RWPE2 (cell line): Measurements from ENCODE around the gene GKN1.

Experiments used
- ATAC-seq: fragments of 200-7000 bp; cut with Tn5 transposase; 3 replicates; pipeline ENCODE4 v1.9.1; 2021; ENCODE audit warnings: low read depth
- DNase-seq: peaks from one replicate; pipeline ENCODE4 v3.0.0-alpha.2; 2020; ENCODE audit warnings: low spot score
- H3K27ac ChIP-seq: fragments of 450-650 bp; 2 replicates; pipeline ENCODE4 v1.5.1; 2017; ENCODE audit warnings: mild to moderate bottlenecking; ENCODE audit not compliant: poor library complexity, severe bottlenecking
- H3K27me3 ChIP-seq: fragments of 250-450 bp; sonication (Bioruptor Pico); 2 replicates; pipeline ENCODE4 v1.5.1; 2021; ENCODE audit warnings: mild to moderate bottlenecking, moderate library complexity; ENCODE audit not compliant: insufficient read depth, poor library complexity, severe bottlenecking
- H3K36me3 ChIP-seq: fragments of 250-450 bp; sonication (Bioruptor Pico); 2 replicates; pipeline ENCODE4 v1.5.1; 2020; ENCODE audit warnings: low read depth, mild to moderate bottlenecking, moderate library complexity
- H3K4me1 ChIP-seq: fragments of 250-450 bp; sonication (Bioruptor Pico); 2 replicates; pipeline ENCODE4 v1.5.1; 2021; ENCODE audit warnings: mild to moderate bottlenecking, moderate library complexity; ENCODE audit not compliant: insufficient read depth, poor library complexity, severe bottlenecking
- H3K4me3 ChIP-seq: fragments of 250-450 bp; sonication (Bioruptor Pico); 2 replicates; pipeline ENCODE4 v1.5.1; 2021; ENCODE audit warnings: mild to moderate bottlenecking, moderate library complexity; ENCODE audit not compliant: severe bottlenecking
- H3K9me3 ChIP-seq: fragments of 250-450 bp; sonication (Bioruptor Pico); 2 replicates; pipeline ENCODE4 v1.5.1; 2021; ENCODE audit warnings: mild to moderate bottlenecking, moderate library complexity; ENCODE audit not compliant: severe bottlenecking
- TF ChIP-seq, protein P1 (sequence below): fragments of 450-650 bp; IDR thresholded peaks from one replicate; pipeline ENCODE4 v1.5.1; 2017; ENCODE audit warnings: mild to moderate bottlenecking, moderate library complexity; ENCODE audit not compliant: poor library complexity, severe bottlenecking

Gene GKN1

DNA sequence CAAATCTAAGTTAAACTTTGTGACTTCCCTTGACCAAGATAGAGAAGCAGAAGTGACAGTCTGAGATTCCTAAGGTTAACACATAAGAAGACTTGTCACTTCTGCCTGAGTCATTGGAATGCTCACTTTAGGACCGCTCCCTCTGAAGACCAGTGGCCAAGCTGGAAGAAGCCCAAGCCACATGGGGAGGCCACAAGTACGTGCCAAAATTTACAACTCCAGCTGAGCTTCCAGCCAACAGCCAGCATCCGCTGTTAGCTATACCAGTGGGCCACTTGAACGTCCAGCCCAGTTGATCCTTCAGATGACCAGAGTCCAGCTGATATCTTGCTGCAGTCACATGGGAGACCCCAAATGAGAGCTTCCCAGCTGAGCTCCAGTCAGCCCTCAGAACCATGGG, 20.4 kb downstream of the GKN1 start:
- H3K27ac ChIP-seq, result no peak overlapping the region
- H3K27me3 ChIP-seq, result no peaks in the 10 kb centered on the region
- no peak for DNase-seq
- no peaks in the 10 kb centered on the region for H3K4me1 ChIP-seq
- TF ChIP-seq, protein P1, sequence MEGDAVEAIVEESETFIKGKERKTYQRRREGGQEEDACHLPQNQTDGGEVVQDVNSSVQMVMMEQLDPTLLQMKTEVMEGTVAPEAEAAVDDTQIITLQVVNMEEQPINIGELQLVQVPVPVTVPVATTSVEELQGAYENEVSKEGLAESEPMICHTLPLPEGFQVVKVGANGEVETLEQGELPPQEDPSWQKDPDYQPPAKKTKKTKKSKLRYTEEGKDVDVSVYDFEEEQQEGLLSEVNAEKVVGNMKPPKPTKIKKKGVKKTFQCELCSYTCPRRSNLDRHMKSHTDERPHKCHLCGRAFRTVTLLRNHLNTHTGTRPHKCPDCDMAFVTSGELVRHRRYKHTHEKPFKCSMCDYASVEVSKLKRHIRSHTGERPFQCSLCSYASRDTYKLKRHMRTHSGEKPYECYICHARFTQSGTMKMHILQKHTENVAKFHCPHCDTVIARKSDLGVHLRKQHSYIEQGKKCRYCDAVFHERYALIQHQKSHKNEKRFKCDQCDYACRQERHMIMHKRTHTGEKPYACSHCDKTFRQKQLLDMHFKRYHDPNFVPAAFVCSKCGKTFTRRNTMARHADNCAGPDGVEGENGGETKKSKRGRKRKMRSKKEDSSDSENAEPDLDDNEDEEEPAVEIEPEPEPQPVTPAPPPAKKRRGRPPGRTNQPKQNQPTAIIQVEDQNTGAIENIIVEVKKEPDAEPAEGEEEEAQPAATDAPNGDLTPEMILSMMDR, result no peak
- H3K9me3 ChIP-seq, result no peaks in the 10 kb centered on the region
- no peak overlapping the region for H3K4me3 ChIP-seq
- no peak for ATAC-seq
- no peaks in the 10 kb centered on the region for H3K36me3 ChIP-seq

DNA sequence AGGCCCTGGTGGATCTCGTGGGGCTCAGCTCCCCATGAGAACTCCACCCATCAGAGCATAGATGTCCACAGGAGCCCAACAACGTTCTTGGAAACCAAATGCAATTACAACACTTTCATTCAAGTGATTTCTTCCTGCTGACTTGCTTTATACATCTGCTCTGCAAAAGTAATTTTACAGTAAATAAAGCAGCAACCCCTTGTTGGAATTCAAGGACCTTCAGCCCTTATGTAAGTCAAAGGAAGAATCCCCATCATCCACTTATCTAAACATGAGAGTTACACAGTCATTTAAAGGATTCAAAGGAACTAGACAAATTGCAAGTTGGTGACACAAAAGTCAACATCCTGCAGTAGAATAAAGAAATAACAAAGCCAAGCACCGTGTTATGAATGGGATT, 21.5 kb downstream of the GKN1 start:
- no peaks in the 10 kb centered on the region for H3K4me1 ChIP-seq
- no peak overlapping the region for H3K27ac ChIP-seq
- H3K36me3 ChIP-seq, result no peaks in the 10 kb centered on the region
- ATAC-seq (no peak), DNase-seq (no peak)
- H3K4me3 ChIP-seq, result no peak overlapping the region
- no peaks in the 10 kb centered on the region for H3K9me3 ChIP-seq
- no peaks in the 10 kb centered on the region for H3K27me3 ChIP-seq
- TF ChIP-seq, protein P1, result no peak

DNA sequence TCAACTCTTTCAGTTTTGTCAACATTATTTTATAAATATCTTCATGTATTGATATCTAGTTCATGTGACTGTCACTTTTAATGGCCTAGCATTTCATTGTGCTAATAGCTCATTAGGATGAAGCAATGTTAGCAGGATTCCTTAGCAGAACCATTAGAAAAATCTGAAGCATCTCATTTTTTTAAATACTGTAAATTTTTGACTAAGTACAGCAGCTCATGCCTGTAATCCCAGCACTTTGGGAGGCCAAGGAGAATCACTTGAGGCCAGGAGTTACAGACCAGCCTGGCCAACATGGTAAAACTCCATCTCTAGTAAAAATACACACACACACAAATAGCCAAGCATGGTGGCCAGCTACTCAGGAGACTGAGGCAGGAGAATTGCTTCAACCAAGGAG, 23.0 kb downstream of the GKN1 start:
- no peak overlapping the region for H3K27ac ChIP-seq
- ATAC-seq, result no peak
- H3K4me1 ChIP-seq, result no peaks in the 10 kb centered on the region
- no peak for DNase-seq
- H3K9me3 ChIP-seq, result peaks cover 5% of the 10 kb centered on the region
- no peaks in the 10 kb centered on the region for H3K27me3 ChIP-seq
- H3K4me3 ChIP-seq, result no peak overlapping the region
- TF ChIP-seq, protein P1, result no peak
- no peaks in the 10 kb centered on the region for H3K36me3 ChIP-seq

DNA sequence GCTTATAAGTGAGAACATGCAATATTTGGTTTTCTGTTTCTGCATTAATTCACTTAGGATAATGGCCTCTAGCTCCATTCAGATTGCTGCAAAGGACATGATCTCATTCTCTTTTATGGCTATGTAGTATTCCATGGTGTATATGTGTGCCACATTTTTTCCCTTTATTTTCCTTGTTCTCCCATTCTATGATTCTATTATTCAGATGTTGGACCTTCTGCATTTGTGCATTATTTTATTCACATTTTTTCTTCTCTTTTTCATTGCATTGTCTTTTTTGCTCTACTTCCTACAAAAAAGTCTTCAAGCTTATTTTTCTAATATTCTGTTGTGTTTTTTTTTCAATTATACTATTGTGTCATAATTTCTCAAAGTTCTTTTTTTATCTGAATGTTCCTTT, 27.4 kb downstream of the GKN1 start:
- no peaks in the 10 kb centered on the region for H3K36me3 ChIP-seq
- no peaks in the 10 kb centered on the region for H3K4me1 ChIP-seq
- no peaks in the 10 kb centered on the region for H3K27me3 ChIP-seq
- TF ChIP-seq, protein P1, result no peak
- ATAC-seq (no peak), DNase-seq (no peak)
- H3K4me3 ChIP-seq, result no peak overlapping the region
- H3K9me3 ChIP-seq, result peaks cover 5% of the 10 kb centered on the region
- H3K27ac ChIP-seq, result no peak overlapping the region

- H3K27ac ChIP-seq, result no peak overlapping the region
- DNase-seq (no peak), ATAC-seq (no peak)
- H3K9me3 ChIP-seq, result peaks cover 5% of the 10 kb centered on the region
- H3K27me3 ChIP-seq, result no peaks in the 10 kb centered on the region
- TF ChIP-seq, protein P1, result no peak
- H3K4me1 ChIP-seq, result no peaks in the 10 kb centered on the region
- no peaks in the 10 kb centered on the region for H3K36me3 ChIP-seq
- no peak overlapping the region for H3K4me3 ChIP-seq
Observed at GRCh38 chr2:69003731-69004130, 29.3 kb downstream of the GKN1 start.
